Fibroblast of skin of right biceps (primary cell): ENCODE measurements around the gene FRS3.
"Not testable (repeated sequence)": the region's sequence is repeated elsewhere in the genome, so short reads cannot be mapped to it uniquely, and the experiment has no call there.

Source experiments
- DNase-seq: peaks from one replicate; pipeline ENCODE4 v3.0.0-alpha.2; 2013

The FRS3 gene

DNA sequence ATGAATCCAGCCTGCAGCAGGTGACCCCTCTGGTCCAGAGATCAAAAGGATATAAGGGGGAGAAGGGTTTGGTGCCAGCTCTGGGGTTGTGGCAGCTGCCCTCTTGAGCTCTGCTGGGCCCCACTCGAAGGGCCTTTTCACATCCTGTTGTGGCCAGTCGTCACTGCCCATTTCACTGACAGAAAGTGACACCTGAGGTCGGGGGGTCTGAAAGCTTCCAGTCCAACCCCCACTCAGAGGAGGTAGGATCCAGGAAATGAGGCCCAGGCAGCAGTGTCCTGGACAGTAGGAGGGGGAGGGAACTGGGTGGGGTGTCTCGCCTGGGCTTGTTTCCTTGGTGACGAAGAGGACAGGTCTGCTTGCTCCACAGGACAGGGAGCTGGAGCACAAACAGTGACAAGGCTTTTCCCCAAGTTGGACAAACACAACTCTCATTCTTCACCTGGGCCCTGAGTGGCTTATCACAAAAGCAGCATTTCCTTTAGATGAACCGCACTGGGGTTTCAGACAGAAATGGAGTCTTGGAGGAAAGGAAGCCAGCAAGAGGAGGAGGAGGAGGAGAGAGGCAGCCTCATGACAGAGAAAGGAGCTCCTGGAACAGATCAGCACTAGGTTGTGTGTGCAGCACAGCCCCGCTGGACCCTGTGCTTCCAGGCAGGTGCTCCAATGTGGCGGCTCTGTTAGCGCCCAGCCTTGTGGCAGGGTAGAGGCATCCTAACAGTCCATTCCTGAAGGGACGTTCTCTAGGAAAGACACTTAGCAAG is 11.0 kb downstream of the FRS3 start:
- no peak for DNase-seq

DNA sequence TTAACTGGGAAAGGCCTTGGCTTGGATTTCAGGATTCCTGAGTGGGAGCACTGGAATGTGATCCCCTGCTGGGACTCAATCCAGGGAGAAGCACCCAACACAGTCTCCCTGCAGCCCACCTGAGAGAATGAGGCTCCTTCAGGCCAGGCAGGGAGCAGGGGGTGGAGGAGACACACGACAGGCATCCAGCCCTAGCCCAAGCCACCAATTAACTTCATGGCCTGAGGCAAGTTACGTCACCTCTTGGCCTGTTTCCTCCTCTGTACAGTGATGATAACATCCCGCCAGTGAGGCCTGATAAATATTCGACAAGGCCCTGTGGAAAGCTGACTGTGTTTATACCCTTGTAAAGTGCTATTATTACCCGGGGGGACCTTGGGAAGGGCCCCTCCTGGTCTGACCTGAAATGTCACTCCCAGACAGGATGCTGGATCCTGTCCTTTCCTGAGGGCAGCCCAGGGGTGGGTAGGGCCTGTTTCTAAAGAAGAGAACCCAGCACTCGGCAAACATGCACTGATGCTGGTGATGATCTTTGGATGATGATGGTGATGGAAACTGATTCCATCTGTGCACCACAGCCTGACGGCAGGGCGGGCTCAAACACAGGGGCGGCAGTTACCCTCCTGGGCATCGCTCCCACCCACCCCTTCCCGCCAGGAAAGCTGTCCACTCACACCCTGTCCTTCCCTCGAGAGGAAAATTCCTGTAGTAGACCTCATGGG is 12.4 kb downstream of the FRS3 start:
- DNase-seq = peak; percentile 67

DNA sequence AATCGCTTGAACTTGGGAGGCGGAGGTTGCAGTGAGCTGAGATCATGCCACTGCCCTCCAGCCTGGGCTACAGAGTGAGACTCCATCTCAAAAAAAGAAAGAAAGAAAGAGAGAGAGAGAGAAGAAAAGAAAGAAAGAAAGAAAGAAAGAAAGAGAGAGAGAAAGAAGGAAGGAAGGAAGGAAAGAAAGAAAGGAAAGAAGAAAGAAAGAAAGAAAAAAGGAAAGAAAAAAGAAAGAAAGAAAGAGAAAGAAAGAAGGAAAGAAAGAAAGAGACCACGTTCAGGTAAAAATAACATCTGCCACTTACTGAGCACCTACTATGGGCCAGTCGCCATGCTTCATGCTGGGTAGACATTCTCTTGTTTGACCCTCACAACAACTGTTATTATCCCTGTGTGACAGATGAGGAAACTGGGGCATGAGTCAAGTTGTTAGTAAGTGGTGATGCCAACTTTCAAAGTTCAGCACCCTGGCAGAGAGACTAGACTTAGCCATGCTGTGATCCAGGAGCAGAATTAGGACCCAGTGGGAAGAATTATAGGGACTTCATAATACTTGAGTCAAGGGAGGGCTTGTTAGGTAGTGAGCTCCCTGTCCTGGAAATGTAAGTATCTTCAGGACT is 13.5 kb downstream of the FRS3 start:
- not testable (repeated sequence) for DNase-seq

DNA sequence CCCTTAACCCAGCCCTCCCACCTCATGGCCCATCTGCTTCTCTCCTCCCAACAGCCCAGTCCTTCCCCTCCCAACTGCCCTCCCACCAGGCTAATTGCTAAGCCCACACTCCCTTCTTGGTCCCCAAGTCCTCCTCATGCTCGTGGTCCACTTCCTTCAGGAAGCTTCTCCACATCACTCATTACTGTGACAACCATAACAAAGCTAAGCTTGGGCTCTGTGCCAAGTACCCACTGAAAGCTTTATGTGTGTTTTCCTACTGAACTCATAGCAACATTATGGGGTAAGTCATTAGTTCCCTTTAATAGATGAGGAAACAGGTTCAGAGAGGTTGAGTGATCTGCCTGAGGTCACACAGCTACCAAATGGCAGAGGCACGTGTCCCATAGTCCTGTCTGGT is 16.2 kb downstream of the FRS3 start:
- no peak for DNase-seq

DNA sequence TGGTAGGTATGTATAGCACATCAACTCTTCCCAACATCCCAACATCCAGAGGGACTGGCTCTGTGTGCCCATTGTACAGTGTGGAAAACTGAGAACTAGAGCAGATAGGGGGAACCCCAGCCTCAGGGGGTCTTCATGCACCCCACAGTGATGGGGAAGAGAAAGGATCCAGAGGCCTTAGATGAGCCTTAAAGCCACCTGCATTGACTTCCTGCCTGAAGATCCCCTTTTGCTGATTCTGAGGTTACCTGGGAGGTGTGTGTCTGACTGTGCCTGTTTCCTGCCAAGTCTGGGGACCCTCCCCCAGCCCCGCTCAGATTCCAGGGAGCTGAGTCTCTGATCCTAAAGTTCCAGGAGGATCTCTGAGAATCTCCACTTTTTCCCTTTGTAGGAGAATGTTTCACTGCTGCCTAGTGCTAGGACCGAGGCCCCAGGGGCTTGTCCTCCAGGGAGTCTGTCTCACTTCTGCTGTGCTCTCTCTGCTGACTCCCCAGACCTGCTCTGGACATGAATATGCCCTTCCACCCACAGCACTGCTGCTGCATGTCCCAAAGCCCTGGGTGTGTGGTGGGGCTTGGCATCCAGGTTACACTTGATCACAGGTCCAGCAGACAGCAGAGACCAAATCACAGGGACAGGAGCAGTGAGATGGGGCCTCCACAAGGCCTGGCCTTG is 19.7 kb downstream of the FRS3 start:
- DNase-seq = no peak

DNA sequence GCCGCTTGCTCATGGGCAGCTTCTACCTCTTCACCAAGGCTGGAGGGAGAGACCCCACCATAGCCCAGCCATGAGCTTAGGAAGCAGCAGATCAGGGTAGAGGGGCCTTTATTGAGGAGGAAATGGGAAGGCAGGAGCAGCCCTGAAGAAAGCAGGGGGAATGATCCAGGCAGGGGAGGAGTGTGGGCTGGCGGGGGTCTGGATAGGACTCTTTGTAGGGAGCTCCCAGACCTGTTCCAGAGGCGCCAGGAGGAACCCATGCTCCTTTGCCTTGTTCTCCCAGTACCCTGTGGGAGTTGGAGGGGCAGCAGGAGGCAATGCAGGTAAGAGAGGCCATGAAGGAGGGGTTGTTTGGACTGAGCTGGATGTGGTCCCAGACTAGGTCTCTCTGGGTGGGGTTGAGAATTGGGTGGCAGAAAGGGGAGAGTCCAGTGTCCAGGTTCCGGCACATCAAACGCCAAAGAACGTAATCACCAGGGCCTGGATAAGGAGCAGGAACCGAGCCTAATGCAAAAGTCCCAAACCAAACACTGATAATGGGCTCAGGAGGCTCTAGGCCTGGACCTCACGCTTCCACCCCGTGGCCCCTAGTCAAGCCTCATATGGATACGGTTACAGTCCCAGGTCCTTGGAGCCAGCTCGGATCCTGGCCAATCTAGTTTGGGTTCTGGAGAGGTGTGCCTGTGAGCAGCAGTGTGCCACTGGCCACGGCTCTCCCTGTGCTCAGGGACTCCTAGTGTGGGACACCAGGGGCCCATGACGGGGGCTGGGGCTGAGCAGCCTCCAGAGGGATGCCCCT is 20.4 kb downstream of the FRS3 start:
- DNase-seq = no peak

DNA sequence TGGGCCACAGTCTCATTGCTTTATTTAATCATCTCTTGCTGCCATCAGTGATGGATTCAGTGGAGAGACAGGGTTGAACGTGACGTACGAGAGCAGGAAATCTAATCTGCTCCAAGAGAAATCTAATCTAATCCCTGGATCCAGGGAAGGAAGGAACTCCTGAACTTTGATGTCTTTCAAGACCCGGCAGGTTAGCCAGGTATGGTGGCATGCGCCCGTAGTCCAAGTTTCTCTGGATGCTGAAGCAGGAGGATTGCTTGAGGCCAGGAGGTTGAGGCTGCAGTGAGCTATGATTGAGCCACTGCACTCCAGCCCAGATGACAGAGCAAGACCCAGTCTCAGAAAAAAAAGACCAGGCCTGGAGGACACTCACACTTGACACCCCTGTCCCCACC is 21.1 kb downstream of the FRS3 start:
- no peak for DNase-seq

DNA sequence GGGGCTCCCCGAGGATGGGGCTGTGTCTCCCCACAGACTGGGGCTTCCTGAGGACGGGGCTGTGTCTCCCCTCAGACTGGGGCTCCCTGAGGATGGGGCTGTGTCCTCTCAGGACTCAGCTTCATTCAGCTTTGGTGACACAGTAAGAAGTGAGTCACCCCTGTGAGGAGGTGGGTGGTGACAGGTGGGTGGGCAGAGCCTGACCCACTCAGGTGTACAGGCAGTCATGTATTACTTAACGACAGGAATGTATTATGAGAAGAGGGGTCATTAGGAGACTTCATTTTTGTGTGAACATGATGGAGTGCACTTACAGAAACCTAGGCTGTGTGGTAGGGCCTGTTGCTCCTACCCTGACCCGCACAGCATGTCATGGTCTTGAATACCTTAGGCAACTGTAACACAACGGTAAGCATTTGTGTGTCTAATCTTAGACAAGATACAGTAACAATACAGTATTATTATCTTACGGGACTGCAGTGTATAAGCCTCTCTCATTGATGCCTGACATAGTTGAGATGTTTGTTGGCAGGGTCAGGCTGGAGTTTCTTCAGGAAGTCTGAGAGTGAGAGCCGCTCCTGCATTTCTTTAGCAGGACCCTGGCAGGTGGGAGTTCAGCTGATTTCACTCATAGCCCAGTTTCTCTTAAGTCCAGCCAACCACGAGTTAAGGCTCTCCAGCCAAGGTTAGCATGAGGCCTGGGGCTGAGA is 21.6 kb downstream of the FRS3 start:
- DNase-seq = no peak

DNA sequence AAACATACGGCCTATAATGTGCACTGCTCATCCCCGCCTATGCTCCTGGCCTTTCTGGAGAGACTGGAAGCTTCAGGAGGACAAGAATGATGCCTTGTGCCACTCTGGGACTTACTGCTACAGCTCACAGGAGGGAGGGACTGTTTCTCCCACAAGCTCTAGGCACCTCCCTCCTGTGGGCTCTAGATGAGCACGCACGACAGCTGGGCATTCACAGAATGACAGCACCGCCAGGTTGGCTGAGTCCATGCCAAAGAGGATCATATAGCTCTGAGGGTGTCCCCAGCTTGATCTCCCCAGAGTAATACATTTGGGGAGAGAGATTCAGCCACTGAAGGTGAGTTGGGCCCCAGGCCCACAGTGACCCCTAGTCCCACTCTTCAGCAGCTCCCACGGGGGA is 22.4 kb downstream of the FRS3 start:
- DNase-seq = no peak

DNA sequence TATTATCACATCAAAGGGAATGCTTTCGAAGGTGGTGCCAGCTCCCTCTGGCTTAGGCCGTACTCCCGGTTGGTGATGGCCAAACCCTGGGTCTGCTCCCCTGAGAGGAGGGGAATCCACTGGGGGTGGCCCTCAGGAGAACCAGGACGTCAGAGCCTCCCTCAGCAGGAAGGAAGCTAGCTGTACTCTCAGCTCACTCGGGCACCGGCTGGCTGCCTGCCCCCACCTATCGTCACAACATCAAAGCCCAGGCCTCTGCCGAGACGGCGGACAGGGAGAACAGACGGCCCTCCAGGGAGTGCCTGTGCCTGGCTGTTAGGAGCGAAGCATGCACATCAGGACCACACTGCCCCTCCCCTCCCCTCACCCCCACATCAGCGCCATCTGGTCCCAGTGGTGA is 23.3 kb downstream of the FRS3 start:
- DNase-seq = no peak

DNA sequence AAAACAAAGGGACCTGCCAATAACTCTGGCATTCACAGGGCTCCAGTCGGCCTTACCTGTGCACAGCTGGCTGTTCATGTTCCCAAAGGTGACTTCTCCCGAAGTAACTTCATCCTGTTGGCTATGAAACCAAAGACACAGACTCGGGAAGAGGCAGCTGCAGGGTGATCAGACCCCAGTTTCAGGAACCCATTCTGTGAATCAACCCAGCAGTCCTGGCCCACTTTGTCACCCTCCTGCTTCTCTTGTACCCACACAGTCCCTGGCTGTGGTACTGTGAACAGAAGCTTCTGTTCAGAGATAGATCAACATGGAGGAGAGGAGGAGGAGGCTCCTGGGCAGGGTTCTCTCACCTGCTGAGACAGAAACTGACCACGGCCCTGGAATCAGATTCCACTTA is 23.8 kb downstream of the FRS3 start:
- no peak for DNase-seq

DNA sequence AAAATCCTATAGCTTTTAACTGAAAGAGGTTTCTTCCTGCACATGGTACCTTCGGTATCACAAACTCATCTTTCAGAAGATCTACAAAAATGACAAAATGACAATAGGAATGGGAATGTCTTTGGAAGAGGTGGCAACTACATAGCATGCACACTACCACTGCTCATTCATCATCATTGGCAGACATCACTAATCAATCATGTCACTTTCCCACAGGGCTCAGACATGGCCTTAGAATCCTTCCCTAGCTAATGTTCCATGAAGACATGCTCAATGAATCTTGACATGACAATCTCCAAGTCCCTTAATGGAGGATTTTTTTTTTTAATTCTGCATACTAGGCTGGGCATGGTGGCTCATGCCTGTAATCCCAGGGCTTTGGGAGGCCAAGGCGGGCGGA is 29.3 kb downstream of the FRS3 start:
- no peak for DNase-seq

DNA sequence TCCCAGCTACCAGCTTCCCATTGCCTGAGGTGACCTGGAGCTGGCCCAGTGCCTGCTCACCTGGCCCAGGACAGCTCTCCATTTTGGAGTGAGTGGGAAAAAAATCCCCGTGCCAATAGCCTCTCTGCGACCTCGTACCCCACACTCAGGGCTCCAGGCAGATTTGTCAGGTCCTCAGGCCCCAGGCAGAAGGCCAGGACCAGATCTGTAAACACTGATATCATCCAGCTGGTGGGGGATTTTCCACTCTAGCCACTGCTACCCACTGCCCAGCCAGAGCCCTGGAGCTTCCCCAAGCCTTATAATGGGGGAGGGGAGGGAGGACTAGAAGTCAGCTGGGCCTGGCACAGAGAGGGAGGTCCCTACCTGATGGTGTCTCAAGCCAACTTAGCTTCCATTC is 31.2 kb downstream of the FRS3 start:
- DNase-seq = no peak

DNA sequence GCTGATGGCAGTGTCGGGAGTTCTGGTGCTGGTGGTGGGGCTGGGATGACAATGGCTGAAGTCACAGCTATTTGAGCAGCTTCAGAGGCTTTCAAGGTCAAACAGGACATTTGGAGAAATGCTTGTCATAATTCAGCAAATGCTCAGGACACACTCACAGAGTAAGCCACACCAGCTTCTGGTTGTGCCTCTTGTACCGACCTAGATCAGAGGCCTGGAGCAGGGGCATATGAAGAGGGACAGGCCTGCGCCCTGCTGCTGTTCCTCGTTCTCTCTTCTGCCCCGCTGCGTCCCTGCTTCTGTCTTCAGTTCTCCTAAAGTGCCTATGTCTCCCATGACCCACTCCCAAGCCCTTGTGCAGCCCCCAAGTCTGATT is 31.6 kb downstream of the FRS3 start:
- no peak for DNase-seq

DNA sequence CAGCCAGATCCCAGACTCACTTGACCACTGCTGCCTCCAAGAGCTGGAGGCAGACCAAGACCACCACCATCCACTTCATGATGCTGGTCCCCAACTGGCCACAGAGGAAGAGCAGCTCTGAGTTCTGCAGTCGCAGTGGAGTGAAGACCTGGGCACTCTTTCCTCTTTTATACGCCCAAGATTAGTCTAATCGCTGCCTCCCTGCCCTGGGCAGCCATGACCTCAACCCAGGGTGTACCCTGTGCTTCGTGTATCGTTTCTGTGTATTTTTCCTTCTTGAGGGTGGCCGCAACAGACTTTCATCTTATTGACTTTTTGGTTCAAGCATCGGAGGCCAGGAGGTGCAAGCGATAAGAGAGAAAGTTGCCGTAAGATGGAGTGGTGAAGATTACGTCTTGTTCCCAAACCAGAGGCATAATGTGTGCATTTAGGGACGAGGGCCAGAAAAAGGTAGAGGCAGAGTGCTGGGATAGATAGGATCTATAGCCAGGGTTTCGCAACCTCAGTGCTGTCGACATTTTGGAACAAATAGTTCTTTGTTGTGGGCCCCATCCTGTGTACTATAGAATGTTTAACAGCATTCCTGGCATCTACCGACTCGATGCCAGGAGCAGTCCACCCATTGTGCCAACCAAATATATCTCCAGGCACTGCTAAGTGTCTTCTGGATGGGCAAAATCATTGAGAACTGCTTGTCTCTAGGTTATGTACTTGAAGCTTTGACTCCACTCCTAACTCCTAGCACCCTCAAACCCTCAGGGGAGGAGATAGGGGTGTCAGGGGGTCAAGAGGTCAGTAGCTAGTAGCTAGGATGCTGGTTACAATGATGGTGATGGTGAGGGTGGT is 32.2 kb downstream of the FRS3 start, which contains the start of gene PGC:
Gene PGC (minus strand): TSS at position 142 of the 846 bp plus-strand sequence. CDS start 63 bp downstream, at position 79.
- no peak for DNase-seq

DNA sequence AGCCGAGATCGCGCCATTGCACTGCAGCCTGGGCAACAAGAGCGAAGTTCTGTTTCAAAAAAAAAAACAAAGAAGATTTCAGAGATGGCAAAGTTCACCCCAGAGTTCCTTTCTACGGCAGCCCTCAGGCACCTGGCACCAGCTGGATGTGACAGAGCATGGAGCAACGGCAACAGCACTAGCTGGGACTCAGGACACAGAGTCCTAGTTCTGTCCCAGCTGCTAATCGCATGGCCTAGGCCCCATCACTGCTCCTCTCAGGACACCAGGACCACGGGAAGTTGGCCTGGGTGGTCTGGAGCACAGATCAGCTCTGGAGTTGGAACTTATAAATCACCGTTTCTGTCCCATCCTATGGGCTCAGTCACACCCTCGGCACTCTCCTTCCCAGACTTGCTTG is 33.6 kb downstream of the FRS3 start:
- no peak for DNase-seq

DNA sequence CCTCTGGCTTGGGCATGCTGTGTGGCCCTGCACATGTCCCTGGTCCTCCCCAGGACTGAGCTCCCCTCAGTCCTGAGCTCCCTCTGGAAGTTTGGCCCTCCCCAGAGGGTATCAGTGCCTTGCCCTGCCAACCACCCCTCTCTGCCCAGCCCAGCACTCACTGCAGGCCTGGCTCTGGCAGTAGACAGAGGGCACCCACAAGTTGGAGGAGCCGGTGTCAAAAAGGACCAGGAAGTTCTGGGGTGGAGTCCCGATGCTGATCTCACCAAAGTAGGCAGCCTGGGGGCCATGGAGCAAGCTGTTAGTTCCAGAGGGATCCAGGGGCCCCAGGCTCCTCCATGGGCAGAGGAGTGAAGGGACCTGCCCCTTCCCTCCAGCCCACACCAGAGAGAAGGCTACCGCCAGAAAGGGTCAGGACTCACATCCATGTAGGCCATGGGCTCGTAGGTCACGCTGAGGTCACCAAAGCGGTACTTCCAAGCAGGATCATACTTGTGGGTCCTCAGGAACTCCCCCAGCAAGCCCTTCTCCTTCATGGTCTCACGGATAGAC is 35.4 kb downstream of the FRS3 start:
- DNase-seq = no peak

DNA sequence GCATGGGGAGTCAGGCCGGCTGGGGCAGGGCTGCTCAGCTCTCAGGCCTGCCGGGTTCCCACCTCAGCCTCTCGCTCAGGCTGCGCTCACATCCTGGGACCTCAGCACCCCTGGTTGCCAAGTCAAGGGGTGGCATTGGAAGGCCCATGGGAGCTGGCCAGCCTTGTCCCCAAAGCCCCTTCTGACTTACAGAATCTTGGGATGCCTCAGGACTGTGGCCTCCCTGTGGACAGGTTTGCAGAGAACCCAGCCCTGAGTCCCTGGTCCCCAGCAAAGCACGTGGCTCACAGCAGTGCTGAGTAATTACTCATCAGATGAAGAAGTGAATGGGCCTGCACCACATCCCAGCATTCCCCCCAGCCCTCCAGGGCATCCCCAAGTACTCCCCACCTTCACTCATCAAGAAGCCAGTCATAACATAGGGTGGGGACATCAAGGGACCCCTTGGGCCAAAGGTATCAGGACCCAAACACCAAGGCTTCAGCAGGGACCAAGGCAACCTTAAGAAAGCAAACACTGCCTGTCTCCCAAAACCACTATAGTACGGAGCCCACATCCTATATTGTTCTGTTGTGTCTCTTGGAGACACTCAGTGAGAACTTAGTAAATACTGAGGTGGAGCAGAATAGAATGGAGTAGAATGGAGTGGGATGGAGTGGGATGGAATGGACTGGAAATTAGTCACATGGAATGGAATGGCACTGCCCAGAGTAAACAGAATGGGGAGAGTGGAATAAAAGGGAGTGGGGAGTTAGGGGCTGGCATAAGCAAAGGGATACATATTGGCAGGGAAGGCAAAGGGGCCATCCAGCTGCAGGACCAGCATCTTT is 36.1 kb downstream of the FRS3 start:
- no peak for DNase-seq

DNA sequence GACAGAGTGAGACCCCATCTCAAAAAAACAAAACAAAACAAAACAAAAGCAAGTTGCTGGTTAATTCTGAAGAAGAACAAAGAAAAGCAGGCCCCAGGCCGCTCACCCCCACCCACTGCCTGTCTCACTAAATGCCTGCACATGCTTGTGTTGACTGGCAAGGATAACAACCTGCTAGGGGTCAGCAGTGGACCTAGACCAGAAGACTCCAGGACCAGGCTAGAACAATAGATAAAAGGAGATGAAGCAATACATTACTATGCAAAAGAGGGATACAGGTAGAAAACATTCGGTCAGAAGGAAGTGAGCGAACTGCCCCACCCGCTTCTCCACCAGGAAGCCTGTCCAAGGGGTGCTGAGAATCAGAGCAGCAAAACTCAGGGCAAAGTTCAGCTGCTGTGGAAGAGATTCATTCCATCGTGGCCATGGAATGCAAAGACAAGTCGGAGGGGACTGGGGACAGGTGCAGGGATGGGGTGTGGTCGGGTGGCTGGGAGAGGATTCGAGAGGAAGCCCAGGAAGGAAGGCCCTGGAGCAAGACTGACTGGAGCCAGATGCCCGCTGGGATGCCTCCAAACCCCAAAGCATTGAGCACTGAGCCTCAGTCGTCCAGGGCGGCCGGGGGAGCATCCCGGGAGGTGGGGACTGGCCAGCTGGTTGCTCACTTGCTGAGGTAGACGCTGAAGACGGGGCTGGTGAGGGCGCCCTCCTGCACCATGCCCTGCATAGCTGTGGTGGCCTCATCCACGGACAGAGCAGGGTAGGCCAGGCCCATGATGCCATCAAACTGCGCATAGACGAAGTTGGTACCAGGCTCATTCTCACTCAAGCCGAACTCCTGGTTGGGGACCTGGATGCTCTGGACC is 37.8 kb downstream of the FRS3 start:
- DNase-seq = no peak
